ENCODE measurements around the gene TOX2. TPM values are rescaled to one million over a fixed set of nuclear protein-coding genes. Genes with fewer than 3 reads are reported as not detected.

TOX2 gene
- total RNA-seq, 1 donor from 2014 or later = 0.94 TPM

DNA sequence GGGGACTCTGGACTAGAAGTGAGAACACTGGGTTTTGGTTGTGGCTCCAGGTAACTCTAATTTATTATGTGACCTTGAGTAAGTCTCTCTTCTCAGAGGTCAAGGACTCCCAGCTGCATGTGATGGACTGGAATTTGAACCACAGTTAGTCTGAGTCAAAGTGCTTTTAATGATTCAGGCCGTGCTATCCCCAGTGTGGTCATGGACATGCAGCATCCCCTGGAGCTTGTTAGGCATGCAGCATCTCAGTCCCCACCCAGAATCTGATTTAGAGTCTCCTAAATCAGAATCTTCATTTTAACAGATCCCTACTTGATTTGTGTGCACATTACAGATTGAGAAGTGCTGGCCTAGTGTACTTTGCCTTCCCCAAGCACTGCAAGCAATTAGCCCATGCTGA is 74.2 kb downstream of the TOX2 start:
- H3K4me3 Mint-ChIP-seq = no peak overlapping the region
- H3K27me3 Mint-ChIP-seq (ENCODE audit: low read depth) = no peaks in the 10 kb centered on the region
- H3K36me3 Mint-ChIP-seq = no peaks in the 10 kb centered on the region
- H3K9me3 Mint-ChIP-seq = no peaks in the 10 kb centered on the region
- no peaks in the 10 kb centered on the region for H3K4me1 Mint-ChIP-seq
- TF ChIP-seq, protein P1, sequence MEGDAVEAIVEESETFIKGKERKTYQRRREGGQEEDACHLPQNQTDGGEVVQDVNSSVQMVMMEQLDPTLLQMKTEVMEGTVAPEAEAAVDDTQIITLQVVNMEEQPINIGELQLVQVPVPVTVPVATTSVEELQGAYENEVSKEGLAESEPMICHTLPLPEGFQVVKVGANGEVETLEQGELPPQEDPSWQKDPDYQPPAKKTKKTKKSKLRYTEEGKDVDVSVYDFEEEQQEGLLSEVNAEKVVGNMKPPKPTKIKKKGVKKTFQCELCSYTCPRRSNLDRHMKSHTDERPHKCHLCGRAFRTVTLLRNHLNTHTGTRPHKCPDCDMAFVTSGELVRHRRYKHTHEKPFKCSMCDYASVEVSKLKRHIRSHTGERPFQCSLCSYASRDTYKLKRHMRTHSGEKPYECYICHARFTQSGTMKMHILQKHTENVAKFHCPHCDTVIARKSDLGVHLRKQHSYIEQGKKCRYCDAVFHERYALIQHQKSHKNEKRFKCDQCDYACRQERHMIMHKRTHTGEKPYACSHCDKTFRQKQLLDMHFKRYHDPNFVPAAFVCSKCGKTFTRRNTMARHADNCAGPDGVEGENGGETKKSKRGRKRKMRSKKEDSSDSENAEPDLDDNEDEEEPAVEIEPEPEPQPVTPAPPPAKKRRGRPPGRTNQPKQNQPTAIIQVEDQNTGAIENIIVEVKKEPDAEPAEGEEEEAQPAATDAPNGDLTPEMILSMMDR (IDR thresholded peaks at IDR 0.05; ENCODE audit: unreplicated experiment) = no peak
- no peak overlapping the region for H3K27ac Mint-ChIP-seq
- DNase-seq (ENCODE audit: low spot score in 2 of 2, unreplicated experiment in 2 of 2) = no peak

DNA sequence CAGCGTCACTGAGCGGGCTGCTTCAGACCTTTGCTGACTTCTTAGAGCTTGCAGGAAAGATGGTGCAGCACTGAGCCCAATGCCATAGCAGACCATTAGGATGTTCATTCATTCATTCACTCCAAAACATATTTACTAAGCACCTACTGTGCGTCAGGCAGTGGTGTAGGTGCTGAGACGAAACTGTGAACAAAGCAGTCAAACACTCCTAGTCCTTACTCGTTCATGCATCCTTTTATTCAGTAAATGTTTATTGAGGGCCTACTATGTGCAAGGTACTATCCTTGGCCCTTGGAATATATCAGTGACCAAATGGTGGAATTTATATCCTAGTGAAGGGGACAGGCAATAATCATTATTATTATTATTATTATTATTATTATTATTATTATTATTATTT is 76.6 kb downstream of the TOX2 start:
- Mint-ChIP-seq H3K9me3 (no peaks in the 10 kb centered on the region), H3K4me1 (no peaks in the 10 kb centered on the region), H3K4me3 (no peak overlapping the region), H3K36me3 (no peaks in the 10 kb centered on the region), H3K27me3 (ENCODE audit: low read depth) (peaks cover 3% of the 10 kb centered on the region), H3K27ac (no peak overlapping the region)
- no peak for DNase-seq (ENCODE audit: low spot score in 2 of 2, unreplicated experiment in 2 of 2)
- TF ChIP-seq, protein P1 (IDR thresholded peaks at IDR 0.05; ENCODE audit: unreplicated experiment) = no peak

DNA sequence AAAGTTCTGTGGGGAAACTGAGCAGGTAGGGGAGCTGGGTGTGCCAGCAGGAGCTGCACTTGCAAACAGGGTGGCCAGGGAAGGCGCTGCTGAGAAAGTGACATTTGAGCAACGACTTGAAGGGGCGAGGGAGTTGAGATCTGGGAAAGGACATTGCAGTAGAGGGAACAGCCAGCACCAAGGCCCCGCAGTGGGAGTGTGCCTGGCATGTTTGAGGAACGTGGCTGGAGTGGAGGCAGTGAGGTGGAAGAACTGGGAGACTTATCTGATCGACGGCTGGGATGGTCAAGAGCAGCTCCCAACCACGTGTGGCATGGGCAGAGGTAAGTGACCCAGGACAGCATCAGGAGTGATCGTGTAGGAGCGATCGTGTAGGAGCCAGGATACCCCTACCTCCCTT is 77.3 kb downstream of the TOX2 start:
- H3K9me3 Mint-ChIP-seq = no peaks in the 10 kb centered on the region
- no peak overlapping the region for H3K27ac Mint-ChIP-seq

DNA sequence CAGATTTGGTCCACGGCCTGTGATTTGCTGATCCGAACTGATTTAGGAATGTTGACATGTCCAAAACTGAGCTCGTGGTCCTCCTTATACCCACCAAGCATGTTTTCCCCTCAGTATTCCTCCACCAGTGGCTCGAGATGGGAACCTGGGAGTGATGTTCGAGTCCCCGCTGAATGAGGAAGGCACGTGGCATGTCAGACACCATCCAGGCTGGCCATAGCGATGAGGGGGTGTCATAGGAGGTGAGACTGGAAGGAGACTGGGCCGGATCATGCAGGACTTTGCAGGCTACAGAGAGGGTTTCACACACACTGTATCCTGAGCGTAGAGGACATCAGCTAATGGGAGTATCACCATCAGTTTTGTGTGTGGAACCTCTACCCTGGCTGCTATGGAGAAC is 78.2 kb downstream of the TOX2 start:
- H3K27ac Mint-ChIP-seq = no peak overlapping the region
- H3K27me3 Mint-ChIP-seq (ENCODE audit: low read depth) = peaks cover 7% of the 10 kb centered on the region
- no peak for DNase-seq (ENCODE audit: low spot score in 2 of 2, unreplicated experiment in 2 of 2)
- TF ChIP-seq, protein P1 (IDR thresholded peaks at IDR 0.05; ENCODE audit: unreplicated experiment) = no peak
- H3K36me3 Mint-ChIP-seq = no peaks in the 10 kb centered on the region
- no peaks in the 10 kb centered on the region for H3K9me3 Mint-ChIP-seq
- no peak overlapping the region for H3K4me3 Mint-ChIP-seq
- no peaks in the 10 kb centered on the region for H3K4me1 Mint-ChIP-seq

More for the DNA sequence above, 77.3 kb downstream of the TOX2 start:
- Mint-ChIP-seq H3K4me3 (no peak overlapping the region), H3K4me1 (no peaks in the 10 kb centered on the region), H3K36me3 (no peaks in the 10 kb centered on the region), H3K27me3 (ENCODE audit: low read depth) (peaks cover 3% of the 10 kb centered on the region)
- DNase-seq (ENCODE audit: low spot score in 2 of 2, unreplicated experiment in 2 of 2) = no peak
- TF ChIP-seq, protein P1 (IDR thresholded peaks at IDR 0.05; ENCODE audit: unreplicated experiment) = no peak

DNA sequence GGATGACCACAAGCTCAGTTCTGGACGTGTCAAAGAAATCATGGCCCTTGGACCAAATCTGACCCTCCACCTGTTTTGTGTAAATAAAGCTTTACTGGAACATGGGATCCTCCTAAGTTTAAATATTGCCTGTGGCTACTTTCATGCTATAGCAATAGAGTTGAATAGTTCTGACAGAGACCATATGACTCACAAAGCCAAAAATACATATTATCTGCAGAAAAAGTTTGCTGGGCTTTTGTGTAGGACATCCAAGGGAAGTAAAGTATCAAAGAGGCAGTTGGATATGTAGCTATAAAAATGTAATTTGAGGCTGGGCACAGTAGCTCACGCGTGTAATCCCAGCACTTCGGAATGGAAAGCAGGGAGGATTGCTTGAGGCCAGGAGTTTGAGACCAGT is 78.9 kb downstream of the TOX2 start:
- no peaks in the 10 kb centered on the region for H3K9me3 Mint-ChIP-seq
- H3K27me3 Mint-ChIP-seq (ENCODE audit: low read depth) = peaks cover 7% of the 10 kb centered on the region
- H3K36me3 Mint-ChIP-seq = no peaks in the 10 kb centered on the region
- H3K27ac Mint-ChIP-seq = no peak overlapping the region
- no peak for DNase-seq (ENCODE audit: low spot score in 2 of 2, unreplicated experiment in 2 of 2)
- TF ChIP-seq, protein P1 (IDR thresholded peaks at IDR 0.05; ENCODE audit: unreplicated experiment) = no peak
- H3K4me1 Mint-ChIP-seq = no peaks in the 10 kb centered on the region
- no peak overlapping the region for H3K4me3 Mint-ChIP-seq

DNA sequence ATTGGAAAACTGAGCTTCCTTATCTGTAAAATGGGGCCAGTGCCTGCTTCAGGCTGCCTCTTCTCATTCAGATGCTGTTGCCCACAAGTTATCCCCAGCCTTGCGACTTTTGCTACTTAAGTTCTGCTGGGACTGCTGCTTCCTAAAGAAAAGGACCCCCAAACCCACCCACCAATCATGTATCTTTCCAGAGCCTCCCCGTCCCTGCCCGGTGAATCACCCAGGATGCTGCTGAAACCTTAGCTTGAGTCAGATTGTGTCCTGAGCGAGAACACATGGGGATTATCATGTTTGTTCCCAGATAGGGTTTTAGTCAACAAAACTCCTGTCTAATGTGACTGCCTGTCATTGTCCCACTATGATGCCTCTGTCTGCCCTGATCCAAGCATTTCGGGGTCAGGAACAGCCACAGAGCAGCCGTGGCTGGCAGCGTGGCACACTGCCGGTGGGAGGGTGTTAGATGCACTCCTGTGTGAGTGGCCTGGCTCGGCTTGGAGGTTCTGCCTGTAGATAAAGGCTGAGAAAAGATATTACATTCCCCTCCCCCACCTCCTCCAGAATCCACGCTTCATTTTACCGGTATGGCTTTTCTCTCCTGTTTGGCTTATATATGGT is 79.9 kb downstream of the TOX2 start:
- Mint-ChIP-seq H3K9me3 (no peaks in the 10 kb centered on the region), H3K4me1 (no peaks in the 10 kb centered on the region), H3K36me3 (no peaks in the 10 kb centered on the region), H3K27me3 (ENCODE audit: low read depth) (peaks cover 7% of the 10 kb centered on the region), H3K4me3 (no peak overlapping the region), H3K27ac (no peak overlapping the region)
- TF ChIP-seq, protein P1 (IDR thresholded peaks at IDR 0.05; ENCODE audit: unreplicated experiment) = no peak
- DNase-seq (ENCODE audit: low spot score in 2 of 2, unreplicated experiment in 2 of 2) = no peak
